Astrocyte of the cerebellum (primary cell): ENCODE results near the gene JSRP1.

Source experiments
- DNase-seq: peaks from one replicate; pipeline ENCODE4 v3.0.0-alpha.2; 2011; ENCODE audit warnings: low read depth
- H3K4me3 ChIP-seq: 2 replicates; pipeline ENCODE4 v1.5.1; 2011; ENCODE audit warnings: mild to moderate bottlenecking, low read depth, low read length, moderate library complexity
- in situ Hi-C: cut with HindIII; loops from 2 replicates; pipeline ENCODE4 v1.10.0; 2017; ENCODE audit warnings: low sequenced_read_pairs
- TF ChIP-seq, protein P1 (sequence below): IDR thresholded peaks from 2 replicates; pipeline ENCODE4 v1.5.1; 2012; ENCODE audit warnings: low read length, low read depth, moderate library complexity, mild to moderate bottlenecking; ENCODE audit errors: missing control alignments

JSRP1 gene

DNA sequence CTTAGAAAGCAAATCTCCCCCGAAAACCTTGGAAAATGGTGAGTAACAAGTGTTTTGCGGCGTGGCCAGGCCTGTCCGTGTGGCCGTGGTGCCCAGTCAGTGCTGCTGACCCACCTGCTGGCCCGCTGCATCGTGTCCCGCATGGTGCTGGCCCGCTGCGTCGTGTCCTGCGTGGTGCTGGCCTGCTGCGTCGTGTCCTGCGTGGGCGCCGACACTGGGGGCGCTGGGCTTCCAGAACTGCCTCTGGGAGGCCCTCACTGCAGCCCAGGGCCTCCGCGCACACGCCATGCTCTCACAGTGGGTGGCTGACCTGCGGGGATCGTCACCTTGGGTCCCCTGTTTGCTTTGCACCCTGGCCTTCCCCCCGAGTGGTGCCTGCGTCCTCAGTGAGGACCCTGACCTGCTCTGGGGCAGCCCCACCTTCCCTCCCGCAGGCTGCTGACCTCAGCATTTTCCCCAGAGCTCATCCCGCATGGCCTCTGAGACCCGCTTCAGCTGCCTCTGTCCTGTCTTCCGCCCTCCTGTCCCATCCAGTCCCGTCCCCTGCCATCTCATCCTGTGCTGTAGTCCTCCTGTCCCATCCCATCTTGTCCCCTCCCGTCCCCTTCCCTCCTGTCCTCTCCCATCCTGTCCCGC lies 30.7 kb downstream of the JSRP1 start:
- in situ Hi-C loops, result no loop called here
- no peak for DNase-seq
- TF ChIP-seq, protein P1, sequence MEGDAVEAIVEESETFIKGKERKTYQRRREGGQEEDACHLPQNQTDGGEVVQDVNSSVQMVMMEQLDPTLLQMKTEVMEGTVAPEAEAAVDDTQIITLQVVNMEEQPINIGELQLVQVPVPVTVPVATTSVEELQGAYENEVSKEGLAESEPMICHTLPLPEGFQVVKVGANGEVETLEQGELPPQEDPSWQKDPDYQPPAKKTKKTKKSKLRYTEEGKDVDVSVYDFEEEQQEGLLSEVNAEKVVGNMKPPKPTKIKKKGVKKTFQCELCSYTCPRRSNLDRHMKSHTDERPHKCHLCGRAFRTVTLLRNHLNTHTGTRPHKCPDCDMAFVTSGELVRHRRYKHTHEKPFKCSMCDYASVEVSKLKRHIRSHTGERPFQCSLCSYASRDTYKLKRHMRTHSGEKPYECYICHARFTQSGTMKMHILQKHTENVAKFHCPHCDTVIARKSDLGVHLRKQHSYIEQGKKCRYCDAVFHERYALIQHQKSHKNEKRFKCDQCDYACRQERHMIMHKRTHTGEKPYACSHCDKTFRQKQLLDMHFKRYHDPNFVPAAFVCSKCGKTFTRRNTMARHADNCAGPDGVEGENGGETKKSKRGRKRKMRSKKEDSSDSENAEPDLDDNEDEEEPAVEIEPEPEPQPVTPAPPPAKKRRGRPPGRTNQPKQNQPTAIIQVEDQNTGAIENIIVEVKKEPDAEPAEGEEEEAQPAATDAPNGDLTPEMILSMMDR, result no peak

DNA sequence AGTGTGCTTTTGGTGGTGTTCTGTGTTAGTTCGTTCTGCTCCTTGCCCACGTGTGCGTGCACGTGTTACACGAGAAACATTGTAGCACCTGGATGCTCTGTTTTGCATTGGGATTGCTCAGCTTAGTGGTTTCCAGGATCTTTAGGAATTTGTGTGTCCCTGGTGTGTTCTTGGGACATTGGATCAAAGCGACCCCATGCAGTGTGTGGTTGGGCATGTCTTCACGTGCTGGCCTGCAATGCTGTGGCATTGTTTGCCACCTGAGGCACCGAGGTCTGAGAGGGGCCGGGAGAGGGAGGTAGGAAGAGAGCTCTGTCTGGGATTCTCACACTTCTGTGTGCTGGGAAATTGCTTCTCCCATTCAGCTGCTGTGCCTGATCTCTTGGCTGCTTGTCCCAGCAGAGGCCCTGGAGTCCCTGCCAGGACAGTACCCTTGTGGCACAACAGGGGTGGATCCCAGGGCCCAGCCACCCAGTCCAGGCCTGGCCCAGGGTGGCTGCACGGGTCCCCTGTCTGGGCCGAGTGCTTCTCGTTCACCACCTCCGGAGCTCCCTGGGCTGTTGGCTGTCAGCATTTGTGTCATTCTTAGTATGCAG lies 31.4 kb downstream of the JSRP1 start:
- TF ChIP-seq, protein P1, result no peak
- in situ Hi-C loops, result no loop called here
- H3K4me3 ChIP-seq, result no peak overlapping the region
- DNase-seq, result no peak

More for the DNA sequence above, 30.7 kb downstream of the JSRP1 start:
- H3K4me3 ChIP-seq, result no peak overlapping the region

DNA sequence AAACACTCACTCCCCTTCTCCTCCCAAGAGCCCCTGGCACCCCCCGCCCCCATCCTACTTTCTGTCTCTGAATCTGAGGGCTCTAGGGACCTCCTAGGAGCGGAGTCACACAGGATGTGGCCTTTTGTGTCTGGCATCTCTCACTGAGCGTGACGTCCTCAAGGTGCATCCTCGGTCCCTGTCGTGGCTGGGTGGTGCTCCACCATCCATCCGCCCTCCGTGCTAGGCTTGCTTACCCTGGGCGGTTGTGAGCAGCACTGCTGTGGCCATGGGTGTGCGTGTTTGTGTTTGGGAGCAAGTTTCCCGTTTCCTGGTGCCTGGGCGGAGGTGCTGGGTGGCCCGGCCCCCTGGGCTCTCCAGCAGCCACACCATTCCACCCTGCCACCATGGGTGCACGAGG lies 32.3 kb downstream of the JSRP1 start:
- TF ChIP-seq, protein P1, result no peak
- H3K4me3 ChIP-seq, result no peak overlapping the region
- in situ Hi-C loops, result no loop called here
- DNase-seq, result no peak

DNA sequence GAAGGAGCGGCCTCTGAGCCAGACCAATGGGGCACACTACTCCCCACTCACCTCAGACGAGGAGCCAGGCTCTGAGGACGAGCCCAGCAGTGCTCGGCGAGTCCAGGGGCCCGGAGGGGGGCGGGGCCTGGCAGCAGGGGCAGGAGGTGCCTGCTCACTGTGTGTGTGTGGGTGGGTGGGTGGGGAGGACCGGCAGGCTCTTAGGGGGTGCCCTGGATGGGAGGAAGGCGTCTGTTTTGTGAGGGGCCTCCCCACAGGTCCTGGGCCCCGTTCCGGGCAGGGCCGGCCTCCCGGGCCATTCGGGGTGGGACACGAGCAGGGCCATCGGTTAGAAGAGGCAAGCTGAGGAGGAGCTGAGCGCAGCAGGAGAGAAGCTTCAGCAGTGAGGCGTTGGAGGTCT lies 32.8 kb downstream of the JSRP1 start:
- in situ Hi-C loops, result no loop called here
- no peak for DNase-seq
- TF ChIP-seq, protein P1, result no peak
- no peak overlapping the region for H3K4me3 ChIP-seq

DNA sequence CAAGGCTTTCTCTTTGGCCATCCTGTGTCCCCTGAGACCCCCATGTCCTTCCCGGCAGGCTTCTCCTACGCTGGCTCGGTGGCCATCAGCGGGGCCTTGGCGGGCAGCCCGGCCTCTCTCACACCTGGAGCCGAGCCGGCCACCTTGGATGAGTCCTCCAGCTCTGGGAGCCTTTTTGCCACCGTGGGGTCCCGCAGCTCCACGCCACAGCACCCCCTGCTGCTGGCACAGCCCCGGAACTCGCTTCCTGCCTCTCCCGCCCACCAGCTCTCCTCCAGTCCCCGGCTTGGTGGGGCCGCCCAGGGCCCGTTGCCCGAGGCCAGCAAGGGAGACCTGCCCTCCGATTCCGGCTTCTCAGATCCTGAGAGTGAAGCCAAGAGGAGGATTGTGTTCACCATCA lies 34.3 kb downstream of the JSRP1 start:
- no peak for DNase-seq
- in situ Hi-C loops, result no loop called here
- H3K4me3 ChIP-seq, result no peak overlapping the region
- TF ChIP-seq, protein P1, result peak; percentile 17

DNA sequence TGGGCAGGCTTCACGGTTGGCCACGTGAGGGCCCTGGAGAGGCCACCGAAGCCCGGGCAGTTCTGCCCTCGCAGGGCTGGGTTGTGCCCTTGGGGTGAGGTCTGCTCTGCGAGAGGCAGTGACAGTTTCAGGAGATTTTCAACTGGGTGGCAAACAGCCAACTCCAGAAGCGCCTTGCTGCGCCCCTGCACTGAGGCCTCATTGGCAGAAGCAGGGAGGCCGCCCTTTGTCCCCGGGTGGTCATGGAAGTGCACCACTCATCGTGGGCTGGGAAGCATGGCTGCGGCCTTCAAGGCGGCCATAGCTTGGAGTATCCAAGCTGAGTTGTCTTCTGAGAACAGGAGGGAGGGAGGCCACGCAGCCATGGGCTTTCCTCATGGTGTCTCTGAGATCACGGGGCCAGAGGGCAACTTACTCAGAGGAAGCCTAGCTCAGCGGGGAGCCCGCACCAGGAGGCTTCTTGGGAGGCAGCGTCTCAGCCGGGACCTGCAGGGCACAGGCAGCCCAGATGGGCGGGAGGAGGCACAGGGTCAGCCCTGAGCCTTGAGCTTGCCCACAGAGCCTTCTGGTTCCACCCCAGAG lies 34.9 kb downstream of the JSRP1 start:
- TF ChIP-seq, protein P1, result no peak
- in situ Hi-C loops, result no loop called here
- H3K4me3 ChIP-seq, result no peak overlapping the region
- no peak for DNase-seq
